Esophagus muscularis mucosa (tissue), 4 donors: ENCODE data around the gene SLC51B. TPM values are rescaled to one million over a fixed set of nuclear protein-coding genes. Genes with fewer than 3 reads are reported as not detected.

ENCODE experiments used
- DNase-seq: peaks from one replicate; pipeline ENCODE4 v3.0.0-alpha.2; 2017; ENCODE audit errors: extremely low spot score
- H3K27ac ChIP-seq, 4 donors: fragments of 200-600 bp; sonication (generic); replicated peaks in 1 of 4; 1 replicate in 3 of 4; 2 replicates in 1 of 4; pipeline ENCODE4 v1.5.1; 2016 to 2019; ENCODE audit warnings: mild to moderate bottlenecking in 1 of 4
- H3K27me3 ChIP-seq, 4 donors: fragments of 200-600 bp; sonication (generic); one replicate each; pipeline versions ENCODE4 v1.5.1 to v1.6.0; 2016 to 2019
- H3K36me3 ChIP-seq, 4 donors: fragments of 200-600 bp; sonication (generic); one replicate each; pipeline ENCODE4 v1.5.1; 2016 to 2019
- H3K4me1 ChIP-seq, 4 donors: fragments of 200-600 bp; sonication (generic); one replicate each; pipeline ENCODE4 v1.5.1; 2016 to 2019
- H3K4me3 ChIP-seq, 4 donors: fragments of 200-600 bp; sonication (generic); 1 replicate in 2 of 4; 2 replicates in 2 of 4; pipeline ENCODE4 v1.5.1; 2016 to 2019; ENCODE audit warnings: mild to moderate bottlenecking in 4 of 4, moderate library complexity in 1 of 4
- H3K9me3 ChIP-seq, 4 donors: fragments of 200-600 bp; sonication (generic); 1 replicate in 3 of 4; 2 replicates in 1 of 4; pipeline ENCODE4 v1.5.1; 2016 to 2019
- EP300 ChIP-seq: sonication (generic); formaldehyde crosslinking; IDR thresholded peaks from one replicate; pipeline ENCODE4 v1.6.1; 2017; ENCODE audit warnings: antibody characterized with exemption
- POLR2A ChIP-seq: fragments of 450-650 bp; IDR thresholded peaks from one replicate; pipeline ENCODE4 v1.6.1; 2017; ENCODE audit warnings: antibody characterized with exemption, moderate library complexity, mild to moderate bottlenecking, low read depth
- POLR2AphosphoS5 ChIP-seq, 2 donors: sonication (generic); formaldehyde crosslinking; IDR thresholded peaks; one replicate each; pipeline ENCODE4 v1.6.1; 2017; ENCODE audit warnings: antibody characterized with exemption in 2 of 2
- WGBS: methylation state at CpG from one replicate; pipeline ENCODE4 v1.1.5; 2018; 5-methylcytosine and 5-hydroxymethylcytosine counted together
- intact Hi-C: fragments of 100-400 bp; cut with DNase I; formaldehyde crosslinking; loops from one replicate; pipeline ENCODE4 v1.15.1; 2023
- total RNA-seq, 4 donors: library from RNA; depleted of rRNA; stranded (reverse); fragments of >200 nt; gene quantifications; one replicate each; pipeline versions ENCODE4 v1.1.0 to v1.2.1, GENCODE V29; 2016
- TF ChIP-seq, protein P1 (sequence below), 3 experiments: fragments of 200-600 bp in 2 of 3; fragments of 450-650 bp in 1 of 3; sonication (generic) in 2 of 3; IDR thresholded peaks; one replicate each; pipeline ENCODE4 v1.5.1; 2017 to 2019; ENCODE audit warnings: antibody characterized with exemption in 3 of 3, mild to moderate bottlenecking in 2 of 3, moderate library complexity in 1 of 3

The SLC51B gene
- total RNA-seq, 4 donors from 2014 or later: not detected

DNA sequence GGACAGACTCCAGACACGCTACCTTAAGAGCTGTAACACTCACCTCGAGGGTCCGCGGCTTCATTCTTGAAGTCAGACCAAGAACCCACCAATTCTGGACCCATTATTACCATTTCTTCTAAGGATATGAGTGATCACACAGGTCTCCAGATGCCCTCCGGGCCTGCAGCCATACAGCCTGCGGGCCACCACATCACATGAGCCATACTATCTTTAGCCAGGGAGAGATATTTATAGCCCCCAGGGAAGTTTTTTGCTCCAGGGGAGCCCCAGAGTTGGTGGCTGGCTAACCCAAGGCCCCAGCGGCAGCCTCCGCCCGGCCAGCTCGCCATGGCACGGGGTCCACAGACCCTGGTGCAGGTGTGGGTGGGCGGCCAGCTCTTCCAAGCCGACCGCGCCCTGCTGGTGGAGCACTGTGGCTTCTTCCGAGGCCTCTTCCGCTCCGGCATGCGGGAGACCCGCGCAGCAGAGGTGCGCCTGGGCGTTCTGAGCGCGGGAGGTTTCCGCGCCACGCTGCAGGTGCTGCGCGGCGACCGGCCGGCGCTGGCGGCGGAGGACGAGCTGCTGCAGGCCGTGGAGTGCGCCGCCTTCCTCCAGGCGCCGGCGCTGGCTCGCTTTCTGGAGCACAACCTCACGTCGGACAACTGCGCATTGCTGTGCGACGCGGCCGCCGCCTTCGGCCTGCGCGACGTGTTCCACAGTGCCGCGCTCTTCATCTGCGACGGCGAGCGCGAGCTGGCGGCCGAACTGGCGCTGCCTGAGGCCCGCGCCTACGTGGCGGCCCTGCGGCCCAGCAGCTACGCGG lies 31.5 kb downstream of the SLC51B start, which contains the start of gene KBTBD13:
TSS of gene KBTBD13 (plus strand) at position 261 of the 805 bp plus-strand sequence. CDS start at position 331, 70 bp downstream.
- Histone ChIP-seq H3K9me3 (no peaks in the 10 kb centered on the region), H3K27ac (no peak within 1 kb of the TSS), H3K4me3 (peak within 1 kb of the TSS in 2 of 4 donors; percentile 4 to 18), H3K27me3 (peaks cover 0 to 16% (median 0%) of the 10 kb centered on the region in 4 donors), H3K36me3 (no peaks in the 10 kb centered on the region), H3K4me1 (peaks cover 41 to 66% (median 47%) of the 10 kb centered on the region in 4 donors)
- 81% methylated on average over 25 of the region's 73 CpGs for WGBS
- intact Hi-C loops: no loop called here
- TF ChIP-seq POLR2AphosphoS5 (IDR thresholded peaks at IDR 0.05) (no peak), POLR2A (no peak), EP300 (no peak)
- TF ChIP-seq, protein P1, sequence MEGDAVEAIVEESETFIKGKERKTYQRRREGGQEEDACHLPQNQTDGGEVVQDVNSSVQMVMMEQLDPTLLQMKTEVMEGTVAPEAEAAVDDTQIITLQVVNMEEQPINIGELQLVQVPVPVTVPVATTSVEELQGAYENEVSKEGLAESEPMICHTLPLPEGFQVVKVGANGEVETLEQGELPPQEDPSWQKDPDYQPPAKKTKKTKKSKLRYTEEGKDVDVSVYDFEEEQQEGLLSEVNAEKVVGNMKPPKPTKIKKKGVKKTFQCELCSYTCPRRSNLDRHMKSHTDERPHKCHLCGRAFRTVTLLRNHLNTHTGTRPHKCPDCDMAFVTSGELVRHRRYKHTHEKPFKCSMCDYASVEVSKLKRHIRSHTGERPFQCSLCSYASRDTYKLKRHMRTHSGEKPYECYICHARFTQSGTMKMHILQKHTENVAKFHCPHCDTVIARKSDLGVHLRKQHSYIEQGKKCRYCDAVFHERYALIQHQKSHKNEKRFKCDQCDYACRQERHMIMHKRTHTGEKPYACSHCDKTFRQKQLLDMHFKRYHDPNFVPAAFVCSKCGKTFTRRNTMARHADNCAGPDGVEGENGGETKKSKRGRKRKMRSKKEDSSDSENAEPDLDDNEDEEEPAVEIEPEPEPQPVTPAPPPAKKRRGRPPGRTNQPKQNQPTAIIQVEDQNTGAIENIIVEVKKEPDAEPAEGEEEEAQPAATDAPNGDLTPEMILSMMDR (IDR thresholded peaks at IDR 0.05): no peak
- DNase-seq: no peak

DNA sequence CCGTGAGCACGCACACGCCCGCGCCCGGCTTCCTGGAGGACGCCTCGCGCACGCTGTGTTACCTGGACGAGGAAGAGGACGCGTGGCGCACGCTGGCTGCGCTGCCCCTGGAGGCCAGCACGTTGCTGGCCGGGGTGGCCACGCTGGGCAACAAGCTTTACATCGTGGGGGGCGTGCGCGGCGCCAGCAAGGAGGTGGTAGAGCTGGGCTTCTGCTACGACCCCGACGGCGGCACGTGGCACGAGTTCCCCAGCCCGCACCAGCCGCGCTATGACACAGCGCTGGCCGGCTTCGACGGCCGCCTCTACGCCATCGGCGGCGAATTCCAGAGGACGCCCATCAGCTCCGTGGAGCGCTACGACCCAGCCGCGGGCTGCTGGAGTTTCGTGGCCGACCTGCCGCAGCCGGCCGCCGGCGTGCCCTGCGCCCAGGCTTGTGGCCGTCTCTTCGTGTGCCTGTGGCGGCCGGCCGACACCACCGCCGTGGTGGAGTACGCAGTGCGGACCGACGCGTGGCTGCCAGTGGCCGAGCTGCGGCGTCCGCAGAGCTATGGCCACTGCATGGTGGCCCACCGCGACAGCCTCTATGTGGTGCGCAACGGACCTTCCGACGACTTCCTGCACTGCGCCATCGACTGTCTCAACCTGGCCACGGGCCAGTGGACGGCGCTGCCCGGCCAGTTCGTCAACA lies 32.2 kb downstream of the SLC51B start:
- peak overlapping the region in 3 of 4 donors; percentile 4 to 18 (median 15) for H3K4me3 ChIP-seq
- peaks cover 41 to 66% (median 47%) of the 10 kb centered on the region in 4 donors for H3K4me1 ChIP-seq
- peaks cover 0 to 16% (median 0%) of the 10 kb centered on the region in 4 donors for H3K27me3 ChIP-seq
- H3K9me3 ChIP-seq: no peaks in the 10 kb centered on the region
- no peak for DNase-seq
- intact Hi-C loops: no loop called here
- peak overlapping the region in 1 of 4 donors; percentile 23 for H3K27ac ChIP-seq
- TF ChIP-seq, protein P1 (IDR thresholded peaks at IDR 0.05): no peak
- TF ChIP-seq POLR2AphosphoS5 (IDR thresholded peaks at IDR 0.05) (no peak), POLR2A (no peak), EP300 (no peak)
- H3K36me3 ChIP-seq: no peaks in the 10 kb centered on the region
- WGBS: 59% methylated on average over 21 of the region's 85 CpGs

DNA sequence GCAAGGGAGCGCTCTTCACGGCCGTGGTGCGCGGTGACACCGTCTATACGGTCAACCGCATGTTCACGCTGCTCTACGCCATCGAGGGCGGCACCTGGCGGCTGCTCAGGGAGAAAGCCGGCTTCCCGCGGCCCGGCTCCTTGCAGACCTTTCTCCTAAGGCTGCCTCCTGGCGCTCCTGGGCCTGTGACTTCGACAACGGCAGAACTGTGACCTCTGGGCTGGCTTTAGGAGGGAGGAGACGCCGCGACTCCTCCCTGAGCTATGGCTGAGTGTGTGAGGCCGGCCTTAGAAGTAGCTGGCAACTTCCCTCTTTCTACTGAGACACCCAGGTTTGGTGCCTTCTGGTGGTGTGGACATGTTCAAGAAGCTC lies 32.8 kb downstream of the SLC51B start:
- TF ChIP-seq EP300 (no peak), POLR2A (no peak)
- TF ChIP-seq, protein P1 (IDR thresholded peaks at IDR 0.05): peak; percentile 58 to 70 (median 69)
- peaks cover 44 to 66% (median 50%) of the 10 kb centered on the region in 4 donors for H3K4me1 ChIP-seq
- no peak for DNase-seq
- no peaks in the 10 kb centered on the region for H3K36me3 ChIP-seq
- H3K4me3 ChIP-seq: peak overlapping the region in 3 of 4 donors; percentile 4 to 18 (median 15)
- H3K27me3 ChIP-seq: peaks cover 0 to 16% (median 0%) of the 10 kb centered on the region in 4 donors
- no peaks in the 10 kb centered on the region for H3K9me3 ChIP-seq
- intact Hi-C loops: loop anchor here (2.0 kb wide), 1 partner anchor 23 kb away; no protein-coding TSS in a partner anchor
- WGBS: no CpG with 5 or more reads among the region's 24 CpGs
- peak overlapping the region in 1 of 4 donors; percentile 23 for H3K27ac ChIP-seq

DNA sequence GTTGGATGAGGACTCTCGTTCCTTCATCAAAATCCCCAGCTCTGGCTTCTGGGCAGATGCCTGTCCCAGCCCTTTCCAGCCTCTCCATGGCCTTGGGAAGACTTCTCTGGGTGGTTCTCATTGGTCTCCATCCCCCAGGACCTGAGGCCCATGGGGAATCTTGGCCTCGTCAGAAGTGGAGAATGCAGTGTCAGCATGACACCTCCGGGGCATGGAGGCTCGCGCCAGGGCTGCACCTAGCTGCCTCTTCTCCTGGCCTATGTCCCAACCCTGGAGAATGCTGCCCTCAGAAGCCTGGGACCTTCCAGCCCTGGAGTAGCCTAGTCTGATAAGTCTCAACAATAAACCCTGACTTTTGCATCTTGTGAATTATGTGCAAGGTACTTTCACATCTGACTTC lies 34.4 kb downstream of the SLC51B start:
- TF ChIP-seq, protein P1 (IDR thresholded peaks at IDR 0.05): no peak
- TF ChIP-seq EP300: no peak
- no peak for TF ChIP-seq POLR2AphosphoS5 (IDR thresholded peaks at IDR 0.05)
- no peak for TF ChIP-seq POLR2A
- H3K9me3 ChIP-seq: no peaks in the 10 kb centered on the region
- WGBS: 100% methylated on average over 3 of the region's 5 CpGs
- DNase-seq: no peak
- peaks cover 61 to 81% (median 64%) of the 10 kb centered on the region in 4 donors for H3K4me1 ChIP-seq
- H3K27ac ChIP-seq: no peak overlapping the region
- intact Hi-C loops: loop anchor here (2.0 kb wide), 1 partner anchor 25 kb away; no protein-coding TSS in a partner anchor
- no peak overlapping the region for H3K4me3 ChIP-seq
- H3K36me3 ChIP-seq: no peaks in the 10 kb centered on the region
- peaks cover 0 to 16% (median 0%) of the 10 kb centered on the region in 4 donors for H3K27me3 ChIP-seq
